Activated T-cell treated with anti-CD3 and anti-CD28 coated beads for 24 hours (primary cell): ENCODE results near the gene METTL2B.
"Not testable (repeated sequence)": the region's sequence is repeated elsewhere in the genome, so short reads cannot be mapped to it uniquely, and the experiment has no call there.

ENCODE experiments used
- DNase-seq: peaks from one replicate; pipeline ENCODE4 v3.0.0-alpha.2; 2020; ENCODE audit warnings: low read depth

The METTL2B gene

GRCh38 chr7:128454808-128455542 lies 21.6 kb upstream of the METTL2B start:
- no peak for DNase-seq

GRCh38 chr7:128455543-128456254 lies 20.8 kb upstream of the METTL2B start, which contains the start of gene HILPDA:
TSS of gene HILPDA (plus strand) at chr7:128455878. CDS start at chr7:128457269, 1,391 bp downstream.
- peak; percentile 93 for DNase-seq

- DNase-seq: no peak
Measured at GRCh38 chr7:128456255-128456725, 20.3 kb upstream of the METTL2B start.

- not testable (repeated sequence) for DNase-seq
Measured at GRCh38 chr7:128457385-128457784, 19.2 kb upstream of the METTL2B start.

GRCh38 chr7:128458956-128459355 lies 17.6 kb upstream of the METTL2B start:
- DNase-seq: peak; percentile 33

GRCh38 chr7:128459394-128459878 lies 17.1 kb upstream of the METTL2B start:
- peak; percentile 41 for DNase-seq

GRCh38 chr7:128462460-128462859 lies 14.1 kb upstream of the METTL2B start:
- DNase-seq: no peak

GRCh38 chr7:128463345-128463744 lies 13.2 kb upstream of the METTL2B start:
- not testable (repeated sequence) for DNase-seq

GRCh38 chr7:128463933-128464332 lies 12.6 kb upstream of the METTL2B start:
- not testable (repeated sequence) for DNase-seq

GRCh38 chr7:128466871-128467270 lies 9.7 kb upstream of the METTL2B start:
- DNase-seq: not testable (repeated sequence)

- not testable (repeated sequence) for DNase-seq
Measured at GRCh38 chr7:128477336-128477690, 765 bp downstream of the METTL2B start.

- not testable (repeated sequence) for DNase-seq
Measured at GRCh38 chr7:128479082-128479481, 2.5 kb downstream of the METTL2B start.

- not testable (repeated sequence) for DNase-seq
Measured at GRCh38 chr7:128488134-128488533, 11.6 kb downstream of the METTL2B start.

- no peak for DNase-seq
Measured at GRCh38 chr7:128497405-128497804, 20.9 kb downstream of the METTL2B start.

- not testable (repeated sequence) for DNase-seq
Measured at GRCh38 chr7:128505416-128505815, 28.9 kb downstream of the METTL2B start.

GRCh38 chr7:128506819-128507218 lies 30.3 kb downstream of the METTL2B start:
- not testable (repeated sequence) for DNase-seq

GRCh38 chr7:128507321-128507993 lies 30.9 kb downstream of the METTL2B start:
- DNase-seq: not testable (repeated sequence)

GRCh38 chr7:128511692-128512091 lies 35.1 kb downstream of the METTL2B start:
- not testable (repeated sequence) for DNase-seq

GRCh38 chr7:128515232-128515631 lies 38.7 kb downstream of the METTL2B start:
- DNase-seq: not testable (repeated sequence)

- not testable (repeated sequence) for DNase-seq
Measured at GRCh38 chr7:128517023-128517422, 40.5 kb downstream of the METTL2B start.

- peak; percentile 72 for DNase-seq
Measured at GRCh38 chr7:128523226-128523931, 46.8 kb downstream of the METTL2B start.
